NOMO-1 (cell line): ENCODE results near the gene COL27A1.

ENCODE experiments used
- DNase-seq, 2 experiments: peaks; one replicate each; lab custom pipeline; 2025; ENCODE audit not compliant: unreplicated experiment in 2 of 2; lab: John Stamatoyannopoulos, UW

The COL27A1 gene

DNA sequence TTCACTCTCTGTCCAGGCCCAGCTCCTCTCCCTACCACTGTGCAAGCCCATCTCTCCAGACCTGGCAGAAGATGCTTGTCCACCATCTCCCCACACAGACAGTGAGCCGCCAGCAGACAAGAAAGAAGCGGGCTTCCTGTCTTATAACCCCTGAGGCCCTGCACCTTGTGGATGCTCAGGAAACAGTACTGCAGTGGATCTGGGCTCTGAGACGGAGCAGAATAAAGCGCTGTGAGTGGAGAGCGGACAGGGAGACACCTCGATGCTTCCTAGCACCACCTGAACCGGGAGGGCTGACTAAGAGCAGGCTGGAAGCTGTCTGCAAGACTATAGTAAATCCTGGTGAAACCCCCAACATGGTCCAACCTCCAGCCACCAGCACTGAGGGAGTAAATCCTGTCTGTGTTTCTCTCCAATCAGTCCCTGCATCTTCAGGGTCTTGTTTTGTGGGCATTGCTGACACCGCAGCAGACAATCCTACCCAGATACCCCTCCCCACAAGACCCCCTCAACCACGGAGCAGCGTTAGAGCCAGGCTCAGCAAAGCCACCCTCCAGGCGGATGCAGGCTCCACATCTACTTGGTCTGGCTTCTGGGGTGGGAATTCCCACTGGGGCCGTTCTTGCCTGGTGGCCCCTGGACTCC is 193.0 kb downstream of the COL27A1 start:
- no peak for DNase-seq

DNA sequence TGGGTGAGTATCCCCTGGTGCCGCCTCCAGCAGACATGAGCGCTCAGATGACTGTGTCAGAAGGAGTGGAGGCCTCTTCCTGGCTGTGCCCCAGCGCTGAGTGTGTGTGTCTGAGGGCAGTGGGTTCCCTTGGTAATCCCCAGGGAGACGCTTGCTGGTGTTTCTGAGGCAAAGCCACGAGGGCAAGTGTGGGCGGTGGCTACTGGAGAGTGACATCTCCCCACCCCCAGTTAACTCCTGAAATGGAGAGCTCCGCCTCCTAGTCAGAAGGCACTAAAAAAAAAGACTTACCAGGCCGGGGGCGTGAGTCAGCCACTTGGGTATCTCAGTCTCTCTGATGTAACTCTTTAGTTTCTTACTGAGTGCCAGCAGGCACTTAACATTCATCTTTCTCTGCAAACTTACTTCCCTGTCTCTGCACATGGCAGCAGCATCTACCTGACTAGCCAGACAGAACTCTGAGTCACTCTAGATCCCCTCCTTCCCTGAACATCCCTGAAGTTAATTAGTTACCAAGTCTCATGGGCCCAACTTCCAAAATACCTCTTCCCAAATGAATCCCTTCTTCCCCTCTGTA is 193.7 kb downstream of the COL27A1 start:
- peak; percentile 88 to 92 for DNase-seq

DNA sequence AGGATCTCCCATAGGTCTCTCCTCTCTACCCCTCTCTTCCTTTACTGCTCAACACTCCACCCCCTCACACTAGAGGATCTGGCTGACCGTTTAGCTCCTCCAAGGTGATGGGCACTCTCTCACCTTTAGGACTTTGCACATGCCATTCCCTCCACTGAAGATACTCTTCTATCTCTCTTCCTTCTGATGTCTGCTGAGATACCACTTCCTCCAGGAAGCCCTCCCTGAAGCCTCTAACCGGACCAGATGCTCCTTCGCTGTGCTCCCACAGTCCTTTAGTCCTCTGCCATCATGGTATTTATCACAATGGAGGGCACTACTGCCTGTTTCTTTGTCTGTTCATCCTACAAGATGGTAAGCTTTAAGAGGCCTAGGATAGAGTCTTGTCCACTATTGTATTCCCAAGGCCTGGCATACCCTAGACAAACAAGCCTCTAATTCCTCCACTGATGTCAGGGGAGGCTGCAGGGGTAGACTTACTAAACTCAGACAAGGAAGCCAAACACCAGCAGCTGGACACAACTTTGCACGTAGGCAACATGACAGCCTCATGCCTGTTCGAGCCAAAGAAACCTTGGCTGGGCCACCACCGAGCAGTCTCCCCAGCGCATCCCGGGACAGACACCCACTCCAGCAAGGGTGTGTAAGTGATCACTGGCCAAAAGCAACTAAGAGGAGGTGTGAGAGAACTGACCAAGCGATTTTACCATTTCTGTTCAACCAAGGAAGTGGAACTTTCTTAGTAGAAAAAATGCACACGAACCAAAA is 194.6 kb downstream of the COL27A1 start:
- no peak for DNase-seq

DNA sequence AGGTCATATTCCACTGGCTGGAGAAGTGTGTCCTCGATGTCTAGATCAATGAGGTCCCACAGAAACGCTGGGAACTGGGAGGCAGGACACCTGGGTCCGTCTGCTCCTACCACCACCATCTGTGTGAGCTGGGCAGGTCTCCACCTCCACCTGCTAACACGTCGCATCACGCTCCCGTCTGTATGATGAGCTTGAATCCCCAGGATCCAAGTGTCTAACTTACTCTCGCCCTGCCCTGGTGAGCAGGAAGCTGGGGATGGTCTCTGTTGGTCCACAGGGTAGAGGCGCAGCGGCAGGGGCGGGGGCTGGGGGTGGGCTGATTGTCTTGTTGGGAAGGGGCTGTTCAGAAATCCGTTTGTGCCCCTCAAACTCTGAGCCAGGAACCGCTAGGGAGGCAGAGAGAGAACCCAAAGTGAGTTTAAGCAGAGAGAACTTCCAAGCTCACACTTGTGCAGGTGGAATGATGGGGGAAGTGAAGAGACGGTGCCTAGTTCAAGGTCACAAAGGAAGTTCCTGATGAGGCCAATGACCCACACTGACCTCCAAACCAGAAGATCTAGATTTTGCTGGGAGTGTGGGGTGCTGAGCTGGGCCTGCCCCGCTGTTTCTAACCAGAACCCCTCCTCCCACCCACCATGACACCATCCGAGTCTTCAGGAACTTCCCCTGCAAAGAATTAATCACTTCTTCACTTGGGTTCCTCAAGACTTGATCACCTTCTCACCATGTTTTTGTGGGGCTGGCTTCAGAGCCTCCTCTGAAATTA is 195.5 kb downstream of the COL27A1 start:
- no peak for DNase-seq

DNA sequence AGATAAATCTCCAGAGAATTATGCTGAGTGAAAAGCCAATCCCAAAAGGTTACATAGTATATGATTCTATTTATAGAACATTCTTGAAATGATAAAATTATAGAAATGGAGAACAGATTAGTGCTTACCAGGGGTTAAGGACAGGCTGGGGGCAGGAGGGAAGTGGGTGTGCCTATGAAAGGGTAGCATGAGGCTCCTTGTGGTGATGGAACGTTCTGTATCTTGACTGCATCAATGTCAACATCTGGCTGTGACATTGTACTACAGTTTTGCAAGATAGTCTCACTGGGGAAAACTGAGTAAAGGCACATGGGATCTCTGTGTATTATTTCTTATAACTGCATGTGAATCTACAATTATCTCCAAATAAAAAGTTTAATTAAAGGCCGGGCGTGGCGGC is 196.6 kb downstream of the COL27A1 start:
- DNase-seq, result no peak

DNA sequence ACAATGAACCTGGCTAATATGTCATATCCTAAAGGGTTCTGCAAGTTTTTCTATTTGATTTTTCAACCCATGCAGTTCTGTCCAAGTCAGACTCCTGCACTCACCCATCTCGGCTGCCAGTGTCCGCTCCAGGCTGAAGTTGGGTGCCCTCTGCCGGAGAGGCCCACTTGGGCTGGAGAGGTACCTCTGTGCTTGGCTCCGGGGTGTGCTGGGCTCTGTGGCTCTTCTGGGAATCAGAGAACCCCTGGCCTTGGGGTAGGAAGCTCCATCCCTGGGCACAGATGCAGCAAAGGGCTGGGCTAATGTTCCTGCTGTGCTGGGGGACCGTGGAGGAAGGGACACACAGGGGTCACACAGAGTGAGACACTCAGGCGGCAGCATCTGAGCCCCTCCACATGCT is 200.5 kb downstream of the COL27A1 start:
- DNase-seq, result no peak

DNA sequence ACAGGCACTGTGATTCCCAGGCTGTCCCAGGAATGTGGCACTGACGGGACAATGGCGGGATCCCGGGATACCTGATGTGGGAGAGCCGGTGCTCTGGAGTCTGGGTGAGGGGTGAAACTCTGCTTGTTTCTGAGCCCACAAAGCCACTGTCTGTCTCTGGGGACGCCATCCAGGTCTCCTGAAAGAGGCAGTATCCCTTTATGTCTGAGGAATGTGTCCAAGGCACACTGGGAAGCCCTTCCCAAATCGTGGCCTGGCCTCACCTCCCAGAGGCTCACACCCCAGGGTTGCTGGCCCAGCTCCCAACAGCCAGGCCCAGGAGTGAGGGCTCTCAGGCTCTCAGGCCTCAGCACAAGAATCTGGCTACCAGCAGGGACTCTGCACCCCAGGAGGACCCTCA is 201.5 kb downstream of the COL27A1 start:
- no peak for DNase-seq

DNA sequence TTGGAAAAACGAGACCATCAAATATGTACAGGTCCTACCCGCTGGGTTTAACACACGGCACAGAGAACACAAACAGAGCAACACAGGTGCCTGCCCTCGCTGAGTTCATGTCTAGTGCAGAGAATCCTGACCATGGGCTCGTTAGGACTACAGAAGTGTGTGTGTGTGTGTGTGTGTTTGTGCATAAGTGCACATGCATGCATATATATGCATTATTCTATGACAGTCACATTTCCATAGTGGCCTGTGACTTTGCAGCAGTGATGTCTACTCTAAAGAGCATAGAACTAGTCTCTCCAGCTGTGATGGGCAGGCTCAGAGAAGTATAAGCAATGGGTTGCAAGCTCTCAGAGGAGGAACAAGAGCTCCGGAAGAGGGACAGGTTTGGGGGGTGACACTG is 202.0 kb downstream of the COL27A1 start:
- no peak for DNase-seq

DNA sequence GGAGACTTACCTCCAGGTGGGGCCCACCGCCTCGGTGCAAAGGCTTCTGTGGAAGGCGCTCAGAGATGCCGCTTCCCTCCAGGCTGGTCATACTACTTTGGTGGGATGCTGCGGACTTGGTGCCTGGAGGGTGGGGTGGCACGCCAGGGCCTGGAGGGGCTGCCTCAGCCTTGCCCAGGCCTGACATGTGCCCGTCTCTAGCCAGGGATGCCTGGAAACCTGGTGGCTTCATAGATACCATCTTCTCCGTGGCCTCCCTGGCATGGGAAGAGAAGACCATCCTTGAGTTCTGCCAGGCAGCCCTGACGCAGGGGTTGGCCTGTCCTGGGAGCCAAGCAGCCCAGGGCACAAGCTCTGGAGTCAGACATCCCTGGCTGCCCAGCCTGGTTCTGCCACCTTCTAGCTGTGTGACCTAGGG is 202.6 kb downstream of the COL27A1 start:
- DNase-seq, result no peak

DNA sequence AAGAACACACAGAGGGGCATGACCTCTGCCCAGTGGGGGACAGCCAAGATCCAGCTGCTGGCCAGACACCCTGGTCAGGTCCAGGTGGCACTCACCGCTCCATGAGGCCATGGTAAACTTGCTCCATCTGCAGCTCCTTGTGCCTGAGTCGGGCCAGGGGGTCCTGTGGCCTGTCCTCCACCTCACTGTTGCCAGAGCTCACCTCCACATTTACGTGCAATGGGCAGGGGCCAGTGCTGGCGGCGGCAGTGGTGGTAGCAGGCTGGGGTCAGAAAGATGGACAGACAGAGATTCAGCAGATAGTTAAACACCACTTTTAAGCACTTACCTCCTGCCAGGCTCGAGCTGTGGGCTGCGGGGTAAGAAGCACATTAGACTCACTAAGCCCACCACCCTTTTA is 204.5 kb downstream of the COL27A1 start:
- DNase-seq, result no peak

DNA sequence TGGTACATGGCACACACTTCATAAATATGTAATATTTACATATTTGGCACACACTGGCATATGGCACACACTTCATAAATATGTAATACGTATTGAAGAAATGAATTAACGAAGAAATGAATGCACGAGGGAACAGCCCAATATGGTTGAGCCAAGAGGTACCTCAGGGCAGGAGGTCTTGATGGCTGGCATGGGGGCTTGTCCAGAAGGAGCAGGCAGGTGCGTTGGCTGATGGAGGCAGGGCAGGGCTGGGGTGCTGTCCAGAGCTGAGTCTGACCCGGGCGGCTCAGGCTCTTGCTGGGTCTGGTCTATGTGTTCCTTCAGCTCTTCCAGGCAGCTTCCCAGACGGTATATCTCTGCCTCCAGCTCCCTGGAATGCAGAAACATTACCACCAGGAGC is 206.2 kb downstream of the COL27A1 start:
- DNase-seq, result no peak
